Measurements from ENCODE around the gene METAP1D.

DNA sequence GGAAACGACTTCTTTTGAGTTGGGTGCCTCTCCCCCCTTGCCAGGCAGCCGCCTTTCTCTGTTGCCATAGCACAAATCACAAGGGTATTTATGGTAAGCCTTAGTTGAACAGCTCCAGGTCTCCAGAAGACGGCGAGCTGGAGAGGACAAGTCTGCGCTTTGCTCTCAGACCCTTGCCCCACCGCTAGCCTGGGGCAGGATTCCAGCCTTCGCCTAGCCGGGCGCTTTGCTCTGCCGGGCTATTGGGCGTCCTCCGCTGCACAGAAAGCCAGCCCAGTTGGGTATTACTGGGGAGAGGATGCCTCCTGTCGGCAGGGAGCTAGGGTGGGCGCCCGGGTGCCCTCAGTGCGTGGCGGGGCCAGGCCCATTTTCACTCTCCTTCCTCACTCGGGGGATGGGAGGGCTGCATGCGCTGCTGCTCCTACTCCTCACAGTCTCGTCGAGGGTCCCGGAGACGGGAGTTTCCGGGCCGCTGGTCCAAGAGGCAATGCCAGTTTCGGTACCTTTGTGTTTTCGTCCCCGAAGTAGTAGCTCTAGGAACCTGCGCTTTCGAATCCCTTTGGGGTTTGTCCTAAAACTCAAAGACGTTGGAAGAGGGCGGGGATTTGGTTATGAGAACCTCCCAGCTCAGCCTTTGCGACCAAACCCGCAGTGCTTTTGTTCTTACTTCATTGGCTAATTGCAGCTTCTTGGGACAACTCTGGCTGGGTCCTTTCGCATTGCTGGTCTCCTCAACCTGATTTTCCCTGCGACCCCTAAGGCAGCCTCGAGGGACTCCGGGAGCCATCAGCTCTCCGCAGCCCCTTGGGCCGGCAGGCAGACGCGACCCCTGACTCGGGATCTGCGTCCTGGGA, 106.6 kb downstream of the METAP1D start:
- TF ChIP-seq, protein P1, sequence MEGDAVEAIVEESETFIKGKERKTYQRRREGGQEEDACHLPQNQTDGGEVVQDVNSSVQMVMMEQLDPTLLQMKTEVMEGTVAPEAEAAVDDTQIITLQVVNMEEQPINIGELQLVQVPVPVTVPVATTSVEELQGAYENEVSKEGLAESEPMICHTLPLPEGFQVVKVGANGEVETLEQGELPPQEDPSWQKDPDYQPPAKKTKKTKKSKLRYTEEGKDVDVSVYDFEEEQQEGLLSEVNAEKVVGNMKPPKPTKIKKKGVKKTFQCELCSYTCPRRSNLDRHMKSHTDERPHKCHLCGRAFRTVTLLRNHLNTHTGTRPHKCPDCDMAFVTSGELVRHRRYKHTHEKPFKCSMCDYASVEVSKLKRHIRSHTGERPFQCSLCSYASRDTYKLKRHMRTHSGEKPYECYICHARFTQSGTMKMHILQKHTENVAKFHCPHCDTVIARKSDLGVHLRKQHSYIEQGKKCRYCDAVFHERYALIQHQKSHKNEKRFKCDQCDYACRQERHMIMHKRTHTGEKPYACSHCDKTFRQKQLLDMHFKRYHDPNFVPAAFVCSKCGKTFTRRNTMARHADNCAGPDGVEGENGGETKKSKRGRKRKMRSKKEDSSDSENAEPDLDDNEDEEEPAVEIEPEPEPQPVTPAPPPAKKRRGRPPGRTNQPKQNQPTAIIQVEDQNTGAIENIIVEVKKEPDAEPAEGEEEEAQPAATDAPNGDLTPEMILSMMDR (IDR thresholded peaks at IDR 0.05 in 2 of 3, conservative IDR thresholded peaks at IDR 0.05 in 1 of 3; ENCODE audit: borderline replicate concordance in 1 of 3, insufficient read depth in 1 of 3, low read depth in 2 of 3, low read length in 2 of 3), result no peak
- no peak for TF ChIP-seq EZH2phosphoT487 (IDR thresholded peaks at IDR 0.05; ENCODE audit: borderline replicate concordance)
- TF ChIP-seq, protein P2, sequence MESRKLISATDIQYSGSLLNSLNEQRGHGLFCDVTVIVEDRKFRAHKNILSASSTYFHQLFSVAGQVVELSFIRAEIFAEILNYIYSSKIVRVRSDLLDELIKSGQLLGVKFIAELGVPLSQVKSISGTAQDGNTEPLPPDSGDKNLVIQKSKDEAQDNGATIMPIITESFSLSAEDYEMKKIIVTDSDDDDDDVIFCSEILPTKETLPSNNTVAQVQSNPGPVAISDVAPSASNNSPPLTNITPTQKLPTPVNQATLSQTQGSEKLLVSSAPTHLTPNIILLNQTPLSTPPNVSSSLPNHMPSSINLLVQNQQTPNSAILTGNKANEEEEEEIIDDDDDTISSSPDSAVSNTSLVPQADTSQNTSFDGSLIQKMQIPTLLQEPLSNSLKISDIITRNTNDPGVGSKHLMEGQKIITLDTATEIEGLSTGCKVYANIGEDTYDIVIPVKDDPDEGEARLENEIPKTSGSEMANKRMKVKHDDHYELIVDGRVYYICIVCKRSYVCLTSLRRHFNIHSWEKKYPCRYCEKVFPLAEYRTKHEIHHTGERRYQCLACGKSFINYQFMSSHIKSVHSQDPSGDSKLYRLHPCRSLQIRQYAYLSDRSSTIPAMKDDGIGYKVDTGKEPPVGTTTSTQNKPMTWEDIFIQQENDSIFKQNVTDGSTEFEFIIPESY (IDR thresholded peaks at IDR 0.05; ENCODE audit: extremely low read depth, insufficient replicate concordance, low read length), result no peak
- no peak for TF ChIP-seq FOSL1 (IDR thresholded peaks at IDR 0.05; ENCODE audit: low read depth)
- TF ChIP-seq, protein P3, sequence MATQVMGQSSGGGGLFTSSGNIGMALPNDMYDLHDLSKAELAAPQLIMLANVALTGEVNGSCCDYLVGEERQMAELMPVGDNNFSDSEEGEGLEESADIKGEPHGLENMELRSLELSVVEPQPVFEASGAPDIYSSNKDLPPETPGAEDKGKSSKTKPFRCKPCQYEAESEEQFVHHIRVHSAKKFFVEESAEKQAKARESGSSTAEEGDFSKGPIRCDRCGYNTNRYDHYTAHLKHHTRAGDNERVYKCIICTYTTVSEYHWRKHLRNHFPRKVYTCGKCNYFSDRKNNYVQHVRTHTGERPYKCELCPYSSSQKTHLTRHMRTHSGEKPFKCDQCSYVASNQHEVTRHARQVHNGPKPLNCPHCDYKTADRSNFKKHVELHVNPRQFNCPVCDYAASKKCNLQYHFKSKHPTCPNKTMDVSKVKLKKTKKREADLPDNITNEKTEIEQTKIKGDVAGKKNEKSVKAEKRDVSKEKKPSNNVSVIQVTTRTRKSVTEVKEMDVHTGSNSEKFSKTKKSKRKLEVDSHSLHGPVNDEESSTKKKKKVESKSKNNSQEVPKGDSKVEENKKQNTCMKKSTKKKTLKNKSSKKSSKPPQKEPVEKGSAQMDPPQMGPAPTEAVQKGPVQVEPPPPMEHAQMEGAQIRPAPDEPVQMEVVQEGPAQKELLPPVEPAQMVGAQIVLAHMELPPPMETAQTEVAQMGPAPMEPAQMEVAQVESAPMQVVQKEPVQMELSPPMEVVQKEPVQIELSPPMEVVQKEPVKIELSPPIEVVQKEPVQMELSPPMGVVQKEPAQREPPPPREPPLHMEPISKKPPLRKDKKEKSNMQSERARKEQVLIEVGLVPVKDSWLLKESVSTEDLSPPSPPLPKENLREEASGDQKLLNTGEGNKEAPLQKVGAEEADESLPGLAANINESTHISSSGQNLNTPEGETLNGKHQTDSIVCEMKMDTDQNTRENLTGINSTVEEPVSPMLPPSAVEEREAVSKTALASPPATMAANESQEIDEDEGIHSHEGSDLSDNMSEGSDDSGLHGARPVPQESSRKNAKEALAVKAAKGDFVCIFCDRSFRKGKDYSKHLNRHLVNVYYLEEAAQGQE (IDR thresholded peaks at IDR 0.05; ENCODE audit: low read depth), result no peak
- TF ChIP-seq EZH2 (IDR thresholded peaks at IDR 0.05), result no peak
- TF ChIP-seq, protein P4, sequence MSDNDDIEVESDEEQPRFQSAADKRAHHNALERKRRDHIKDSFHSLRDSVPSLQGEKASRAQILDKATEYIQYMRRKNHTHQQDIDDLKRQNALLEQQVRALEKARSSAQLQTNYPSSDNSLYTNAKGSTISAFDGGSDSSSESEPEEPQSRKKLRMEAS (IDR thresholded peaks at IDR 0.05), result no peak
- no peak for TF ChIP-seq EGR1 (IDR thresholded peaks at IDR 0.05; ENCODE audit: low read depth)
- TF ChIP-seq SIN3A (IDR thresholded peaks at IDR 0.05; ENCODE audit: low read depth), result no peak
- TF ChIP-seq POLR2A (IDR thresholded peaks at IDR 0.05; ENCODE audit: borderline replicate concordance, extremely low read depth, insufficient read depth, insufficient read length), result no peak
- TF ChIP-seq ZFX (IDR thresholded peaks at IDR 0.05), result no peak
- TF ChIP-seq RAD21 (IDR thresholded peaks at IDR 0.05; ENCODE audit: low read depth), result no peak
- TF ChIP-seq TCF7L2 (IDR thresholded peaks at IDR 0.05; ENCODE audit: borderline replicate concordance, extremely low read depth, insufficient read depth, insufficient read length), result no peak
- TF ChIP-seq ZNF274 (IDR thresholded peaks at IDR 0.05; ENCODE audit: low read depth, low read length), result no peak

Measured in HCT116 (cell line).